Measurements from ENCODE around the gene FAM219B.
"Not testable (repeated sequence)": the region's sequence is repeated elsewhere in the genome, so short reads cannot be mapped to it uniquely, and the experiment has no call there.

Gene FAM219B

DNA sequence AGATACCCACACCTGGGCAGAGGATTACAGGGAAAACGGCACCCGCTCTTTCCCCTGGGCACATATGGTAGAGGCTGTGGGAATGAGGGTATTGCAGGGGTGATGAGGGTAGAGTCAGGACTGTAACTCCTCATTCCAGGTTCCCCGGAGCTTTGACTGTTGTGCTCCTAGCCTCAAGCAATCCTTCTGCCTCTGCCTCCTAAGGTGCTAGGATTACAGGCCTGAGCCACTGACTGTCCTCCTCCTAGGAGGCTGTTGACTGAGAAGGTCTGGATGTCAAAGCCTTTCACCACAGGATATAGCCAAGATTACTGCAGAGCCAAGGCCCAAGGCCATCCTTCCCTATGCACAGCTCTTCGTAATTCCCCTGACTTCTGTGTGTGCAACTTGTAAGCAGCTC lies 17.9 kb downstream of the FAM219B start:
- H3K4me3 ChIP-seq (ENCODE audit: low read depth, low read length) = no peak overlapping the region; the same call in none of the 2 replicates
- TF ChIP-seq, protein P1, sequence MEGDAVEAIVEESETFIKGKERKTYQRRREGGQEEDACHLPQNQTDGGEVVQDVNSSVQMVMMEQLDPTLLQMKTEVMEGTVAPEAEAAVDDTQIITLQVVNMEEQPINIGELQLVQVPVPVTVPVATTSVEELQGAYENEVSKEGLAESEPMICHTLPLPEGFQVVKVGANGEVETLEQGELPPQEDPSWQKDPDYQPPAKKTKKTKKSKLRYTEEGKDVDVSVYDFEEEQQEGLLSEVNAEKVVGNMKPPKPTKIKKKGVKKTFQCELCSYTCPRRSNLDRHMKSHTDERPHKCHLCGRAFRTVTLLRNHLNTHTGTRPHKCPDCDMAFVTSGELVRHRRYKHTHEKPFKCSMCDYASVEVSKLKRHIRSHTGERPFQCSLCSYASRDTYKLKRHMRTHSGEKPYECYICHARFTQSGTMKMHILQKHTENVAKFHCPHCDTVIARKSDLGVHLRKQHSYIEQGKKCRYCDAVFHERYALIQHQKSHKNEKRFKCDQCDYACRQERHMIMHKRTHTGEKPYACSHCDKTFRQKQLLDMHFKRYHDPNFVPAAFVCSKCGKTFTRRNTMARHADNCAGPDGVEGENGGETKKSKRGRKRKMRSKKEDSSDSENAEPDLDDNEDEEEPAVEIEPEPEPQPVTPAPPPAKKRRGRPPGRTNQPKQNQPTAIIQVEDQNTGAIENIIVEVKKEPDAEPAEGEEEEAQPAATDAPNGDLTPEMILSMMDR (IDR thresholded peaks at IDR 0.05; ENCODE audit: low read depth, low read length, missing control alignments) = no peak
- no peak for DNase-seq (ENCODE audit: low read depth)

DNA sequence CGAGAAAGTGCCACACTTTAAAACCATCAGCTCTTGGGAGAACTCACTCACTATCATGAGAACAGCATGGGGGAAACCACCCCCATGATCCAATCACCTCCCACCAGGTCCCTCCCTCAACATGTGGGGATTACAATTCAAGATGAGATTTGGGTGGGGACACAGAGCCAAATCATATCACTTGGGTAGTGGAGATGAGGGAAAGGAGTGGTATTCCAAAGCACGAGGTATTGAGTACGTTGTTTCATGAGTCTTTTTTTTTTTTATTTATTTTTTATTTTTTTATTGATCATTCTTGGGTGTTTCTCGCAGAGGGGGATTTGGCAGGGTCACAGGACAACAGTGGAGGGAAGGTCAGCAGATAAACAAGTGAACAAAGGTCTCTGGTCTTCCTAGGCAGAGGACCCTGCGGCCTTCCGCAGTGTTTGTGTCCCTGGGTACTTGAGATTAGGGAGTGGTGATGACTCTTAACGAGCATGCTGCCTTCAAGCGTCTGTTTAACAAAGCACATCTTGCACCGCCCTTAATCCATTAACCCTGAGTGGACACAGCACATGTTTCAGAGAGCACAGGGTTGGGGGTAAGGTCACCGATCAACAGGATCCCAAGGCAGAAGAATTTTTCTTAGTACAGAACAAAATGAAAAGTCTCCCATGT lies 19.0 kb downstream of the FAM219B start:
- DNase-seq (ENCODE audit: low read depth) = not testable (repeated sequence)

DNA sequence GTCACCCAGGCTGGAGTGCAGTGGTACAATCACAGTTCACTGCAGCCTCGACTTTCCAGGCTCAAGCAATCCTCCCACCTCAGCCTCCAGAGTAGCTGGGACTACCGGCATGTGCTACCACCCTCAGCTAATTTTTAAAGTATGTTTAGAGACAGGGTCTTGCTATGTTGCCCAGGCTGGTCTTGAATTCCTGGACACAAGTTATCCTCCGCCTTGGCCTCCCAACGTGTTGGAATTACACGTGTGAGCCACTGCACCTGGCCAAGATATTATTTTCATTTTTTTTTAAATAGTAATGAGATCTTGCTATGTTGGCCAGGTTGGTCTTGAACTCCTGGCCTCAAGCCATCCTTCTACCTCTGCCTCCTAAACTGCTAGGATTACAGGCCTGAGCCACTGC lies 21.2 kb downstream of the FAM219B start:
- H3K4me3 ChIP-seq (ENCODE audit: low read depth, low read length) = no peak overlapping the region
- DNase-seq (ENCODE audit: low read depth) = no peak
- TF ChIP-seq, protein P1 (IDR thresholded peaks at IDR 0.05; ENCODE audit: low read depth, low read length, missing control alignments) = no peak

More for the DNA sequence above, 19.0 kb downstream of the FAM219B start:
- H3K4me3 ChIP-seq (ENCODE audit: low read depth, low read length) = not testable (repeated sequence)

DNA sequence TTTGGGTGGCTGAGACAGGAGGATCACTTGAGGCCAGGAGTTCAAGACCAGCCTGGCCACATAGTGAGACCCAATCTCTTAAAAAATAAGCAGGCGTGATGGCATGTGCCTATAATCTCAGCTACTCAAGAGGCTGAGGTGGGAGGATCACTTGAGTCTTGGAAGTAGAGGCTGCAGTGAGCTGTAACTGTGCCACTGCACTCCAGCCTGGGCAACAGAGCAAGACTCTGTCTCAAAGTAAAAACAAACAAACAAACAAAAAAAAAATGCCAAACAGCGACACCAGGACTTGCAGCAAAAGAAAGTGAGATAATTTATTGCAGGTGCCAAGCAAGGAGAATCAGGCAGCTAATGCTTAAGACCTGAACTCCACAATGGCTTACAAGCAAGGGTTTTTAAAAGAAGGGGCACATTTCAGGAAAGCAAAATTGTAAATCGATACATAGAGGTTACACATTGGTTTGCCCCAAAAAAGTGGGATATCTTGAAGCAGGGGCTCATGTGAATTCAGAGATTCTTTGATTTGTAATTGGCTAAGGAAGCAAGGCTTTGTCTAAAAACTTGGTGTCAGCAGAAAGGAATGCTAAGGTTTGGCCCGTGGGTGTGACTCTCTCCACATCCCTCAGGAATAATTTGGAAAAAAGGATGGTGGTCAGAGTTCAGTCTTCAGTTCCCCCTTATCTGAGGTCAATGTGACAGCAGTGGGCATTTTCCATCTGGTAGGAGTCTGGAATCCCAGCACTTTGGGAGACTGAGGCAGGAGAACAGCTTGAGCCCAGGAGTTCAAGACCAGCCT lies 22.0 kb downstream of the FAM219B start:
- TF ChIP-seq, protein P1 (IDR thresholded peaks at IDR 0.05; ENCODE audit: low read depth, low read length, missing control alignments) = no peak
- H3K4me3 ChIP-seq (ENCODE audit: low read depth, low read length) = no peak overlapping the region
- DNase-seq (ENCODE audit: low read depth) = no peak

DNA sequence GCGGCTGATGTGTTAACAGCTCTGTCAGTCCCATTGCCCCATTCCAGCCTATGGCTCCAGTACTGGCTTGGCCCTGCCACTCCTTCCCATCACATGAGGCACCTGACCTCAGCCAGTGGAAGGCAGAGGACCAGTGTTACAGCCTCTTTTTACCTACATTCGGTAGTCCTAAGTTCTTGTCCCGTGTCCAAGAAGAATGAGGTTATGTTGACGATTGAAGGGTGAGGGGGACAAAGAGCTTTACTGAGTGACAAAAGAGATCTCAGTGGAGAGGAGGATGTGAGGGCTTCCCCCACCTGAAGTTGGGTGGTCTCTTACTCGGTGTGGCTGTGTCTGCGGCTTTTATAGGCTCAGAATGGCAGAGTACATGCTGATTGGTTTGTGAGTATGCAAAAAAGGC lies 24.1 kb downstream of the FAM219B start:
- DNase-seq (ENCODE audit: low read depth) = no peak
- no peak overlapping the region for H3K4me3 ChIP-seq (ENCODE audit: low read depth, low read length)
- TF ChIP-seq, protein P1 (IDR thresholded peaks at IDR 0.05; ENCODE audit: low read depth, low read length, missing control alignments) = no peak

DNA sequence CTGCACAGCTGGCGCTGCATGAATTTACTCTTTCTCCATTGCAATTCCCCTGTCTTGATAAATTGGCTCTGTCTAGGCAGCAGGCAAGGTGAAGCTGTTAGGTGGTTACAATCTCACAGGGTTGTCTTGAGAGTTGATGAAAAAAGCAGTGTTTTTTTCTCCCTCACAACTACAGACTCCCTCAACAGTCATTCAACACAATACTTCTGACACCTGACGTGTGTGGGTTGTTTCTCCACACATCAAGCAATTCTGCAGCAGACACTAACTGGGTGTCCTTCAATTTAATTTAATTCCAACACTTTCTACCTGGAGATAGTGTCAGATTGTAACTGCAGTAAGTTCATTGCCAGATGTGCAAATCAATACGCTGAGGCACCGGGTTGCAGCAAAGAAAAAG lies 28.4 kb downstream of the FAM219B start:
- no peak for DNase-seq (ENCODE audit: low read depth)
- TF ChIP-seq, protein P1 (IDR thresholded peaks at IDR 0.05; ENCODE audit: low read depth, low read length, missing control alignments) = no peak
- no peak overlapping the region for H3K4me3 ChIP-seq (ENCODE audit: low read depth, low read length)

DNA sequence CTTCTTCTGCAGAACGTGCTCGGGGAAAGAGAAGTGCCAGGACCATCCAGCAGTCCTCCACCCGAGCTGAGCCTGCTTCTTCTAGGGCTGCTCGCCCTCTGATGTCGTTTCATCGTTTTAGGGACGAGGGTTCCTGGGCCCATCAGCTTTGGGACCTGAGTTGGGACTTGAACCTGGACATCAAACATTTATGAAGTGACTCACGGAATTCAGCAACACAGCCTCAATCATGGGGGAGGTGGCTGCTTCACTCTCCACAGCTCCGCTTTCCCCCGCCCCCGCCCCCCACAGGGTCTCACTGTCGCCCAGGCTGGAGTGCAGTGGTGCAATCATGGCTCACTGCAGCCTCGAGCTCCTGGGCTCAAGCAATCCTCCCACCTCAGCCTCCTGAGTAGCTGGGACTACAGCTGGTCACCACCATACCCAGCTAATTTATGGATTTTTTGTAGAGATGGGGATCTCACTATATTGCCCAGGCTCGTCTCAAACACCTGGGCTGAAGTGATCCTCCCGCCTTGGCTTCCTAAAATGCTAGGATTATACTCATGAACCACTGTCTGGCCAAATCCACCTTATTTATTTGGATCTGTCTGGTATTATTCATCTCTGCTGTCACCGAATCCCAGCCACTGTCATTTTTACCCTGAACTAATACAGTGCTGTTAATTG lies 32.8 kb downstream of the FAM219B start:
- DNase-seq (ENCODE audit: low read depth) = no peak
- TF ChIP-seq, protein P1 (IDR thresholded peaks at IDR 0.05; ENCODE audit: low read depth, low read length, missing control alignments) = no peak
- peak overlapping the region; percentile 93 for H3K4me3 ChIP-seq (ENCODE audit: low read depth, low read length)

All from GM12864 (cell line).